DMS114 treated with DMSO at 0.1 percent for 48 hours (cell line): Measurements from ENCODE around the gene STMND1.

ENCODE experiments used
- DNase-seq: peaks from one replicate; lab custom pipeline; 2025; ENCODE audit not compliant: unreplicated experiment; lab: John Stamatoyannopoulos, UW

Gene STMND1

DNA sequence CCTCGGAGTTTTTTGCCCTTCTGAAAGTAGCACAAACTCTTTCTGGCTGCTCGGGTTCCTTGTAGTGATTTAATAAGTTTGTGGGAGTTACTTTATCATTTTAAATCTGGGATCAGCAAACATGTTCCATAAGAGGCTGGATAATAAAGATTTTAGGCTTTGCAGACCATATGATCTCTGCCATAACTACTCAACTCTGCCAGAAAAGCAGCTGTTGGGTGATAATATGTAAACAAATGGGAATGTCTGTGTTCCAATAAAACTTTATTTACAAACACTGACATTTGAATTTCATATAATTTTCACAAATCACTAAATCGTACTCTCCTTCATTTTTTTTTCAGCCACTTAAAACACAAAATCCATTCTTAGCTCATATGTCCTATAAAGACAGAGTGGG is 3.9 kb upstream of the STMND1 start:
- no peak for DNase-seq

DNA sequence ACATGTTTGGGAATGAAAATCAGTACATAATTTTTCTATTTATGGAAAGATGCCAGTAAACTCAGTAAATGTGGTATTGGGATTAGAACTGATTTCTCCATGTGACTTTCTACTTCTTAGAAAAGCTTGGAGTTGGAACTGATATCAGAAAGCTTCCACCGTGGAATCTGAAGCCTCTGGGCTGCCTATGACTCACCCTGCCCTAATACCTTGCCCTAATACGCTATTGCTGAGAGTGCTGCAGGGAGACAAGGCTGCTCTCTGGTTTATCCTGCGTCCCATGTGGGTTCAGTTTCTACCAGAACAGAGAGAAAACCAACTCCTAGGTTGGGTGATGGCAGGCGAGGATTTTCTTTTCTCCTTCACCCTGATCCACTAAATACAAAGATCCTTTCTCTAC is 3.3 kb upstream of the STMND1 start:
- DNase-seq: no peak

DNA sequence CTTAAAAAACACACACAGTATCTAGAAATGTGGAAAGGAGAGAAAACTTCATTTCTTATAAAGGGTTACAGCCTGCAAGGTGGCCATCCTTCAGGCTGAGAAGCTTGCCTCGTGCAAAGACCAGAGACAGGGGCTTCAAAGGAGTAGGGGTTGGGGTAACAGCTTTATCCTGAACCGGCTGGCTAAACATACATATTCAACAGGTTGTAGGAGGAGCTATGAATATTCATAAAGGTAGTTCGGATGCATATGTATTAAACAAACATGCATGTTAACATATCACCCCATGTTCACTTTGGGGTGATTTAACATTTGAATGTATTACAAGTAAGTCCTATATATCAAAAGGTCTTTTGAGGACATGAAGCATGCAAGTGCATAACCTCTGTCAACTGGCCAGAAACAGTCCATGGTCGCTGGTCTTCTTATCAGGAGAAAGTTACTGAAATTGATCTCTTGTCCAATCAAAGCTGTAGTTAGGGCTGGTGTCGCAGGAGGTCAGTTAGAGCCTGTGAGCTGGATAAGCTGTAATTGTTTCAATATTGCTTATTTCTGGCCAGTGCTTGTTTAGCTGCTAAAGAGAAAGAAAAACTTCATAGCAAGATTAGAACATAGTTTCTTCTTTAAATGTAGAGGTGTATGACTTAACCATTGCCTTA is 2.3 kb upstream of the STMND1 start:
- no peak for DNase-seq

DNA sequence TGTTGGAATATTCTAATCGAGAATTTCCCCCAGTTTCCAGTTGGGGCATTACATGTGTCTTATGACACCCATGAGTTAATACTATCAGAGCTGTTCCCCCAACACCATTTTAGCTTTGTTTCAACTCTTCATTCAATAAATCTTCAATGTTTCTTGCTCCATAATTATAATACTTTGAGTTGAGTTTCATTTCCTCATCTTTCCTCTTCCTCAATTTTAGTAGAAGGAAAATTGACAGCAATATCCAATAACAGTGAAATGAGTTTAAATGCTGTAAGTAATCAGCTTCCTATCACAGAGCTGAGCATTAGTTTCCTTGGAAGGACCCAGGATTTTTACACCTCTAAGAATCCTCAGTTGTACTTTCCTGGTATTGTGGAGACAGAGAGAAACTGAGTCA is 1.0 kb upstream of the STMND1 start:
- no peak for DNase-seq

DNA sequence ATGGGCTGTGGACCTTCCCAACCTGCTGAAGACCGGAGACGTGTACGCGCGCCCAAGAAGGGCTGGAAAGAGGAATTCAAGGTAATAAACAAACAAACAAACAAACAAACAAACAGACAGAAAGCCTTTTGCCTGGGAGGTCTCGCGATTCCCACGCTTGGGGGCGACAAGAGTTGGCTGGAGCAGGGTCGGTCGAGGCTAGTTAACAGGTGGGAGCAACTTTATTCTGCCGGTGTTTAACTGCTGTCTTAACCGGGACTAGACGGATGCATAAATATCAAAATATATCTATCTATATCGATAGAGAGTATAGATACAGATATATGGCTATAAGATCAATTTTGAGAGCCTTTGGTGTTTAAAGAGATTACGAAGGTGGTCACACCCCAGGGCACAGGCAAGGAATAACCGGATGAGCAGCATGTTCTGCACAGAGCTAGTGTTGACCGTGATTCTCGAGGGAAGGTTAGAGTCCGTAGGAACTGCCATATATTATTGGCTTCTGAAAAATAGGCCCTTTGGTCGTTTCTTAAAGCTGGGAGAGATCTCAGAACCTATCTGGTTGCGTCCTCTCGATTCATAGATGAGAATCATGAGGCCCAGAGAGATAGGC is 514 bp downstream of the STMND1 start:
- DNase-seq: no peak

DNA sequence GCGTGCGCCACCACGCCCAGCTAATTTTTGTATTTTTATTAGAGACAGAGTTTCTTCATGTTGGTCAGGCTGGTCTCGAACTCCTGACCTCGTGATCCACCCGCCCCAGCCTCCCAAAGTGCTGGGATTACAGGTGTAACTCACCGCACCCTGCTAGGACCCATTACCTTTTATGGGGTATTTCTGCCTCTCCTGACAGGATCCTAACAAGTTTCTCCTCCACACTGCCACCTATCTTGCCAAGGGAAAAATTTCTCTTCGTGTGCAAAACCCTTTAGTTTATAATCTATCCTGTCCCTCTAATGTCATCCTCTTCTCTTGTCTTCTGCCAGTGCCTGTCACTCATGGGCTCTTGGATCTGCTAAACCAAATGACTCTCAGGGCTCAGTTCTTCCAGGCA is 1.9 kb downstream of the STMND1 start:
- no peak for DNase-seq

DNA sequence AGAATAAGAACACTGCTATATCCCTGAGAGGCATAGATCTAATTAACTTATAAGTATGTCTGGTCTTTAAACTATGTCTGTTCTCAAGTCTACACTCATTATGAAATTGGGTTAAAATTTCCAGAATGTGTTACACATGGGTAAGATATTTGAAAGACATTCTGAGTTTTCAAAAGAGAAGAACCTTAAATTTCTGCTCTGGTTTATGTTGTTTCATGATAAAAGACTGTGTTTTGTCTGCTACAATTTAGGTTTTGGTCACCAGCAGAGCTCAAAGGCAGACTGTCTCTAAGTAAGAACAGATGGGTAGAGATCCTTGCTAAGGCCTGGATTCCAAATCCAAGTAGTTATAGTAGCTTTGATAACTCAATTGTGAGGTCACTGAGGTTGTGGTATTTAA is 6.0 kb downstream of the STMND1 start:
- no peak for DNase-seq

DNA sequence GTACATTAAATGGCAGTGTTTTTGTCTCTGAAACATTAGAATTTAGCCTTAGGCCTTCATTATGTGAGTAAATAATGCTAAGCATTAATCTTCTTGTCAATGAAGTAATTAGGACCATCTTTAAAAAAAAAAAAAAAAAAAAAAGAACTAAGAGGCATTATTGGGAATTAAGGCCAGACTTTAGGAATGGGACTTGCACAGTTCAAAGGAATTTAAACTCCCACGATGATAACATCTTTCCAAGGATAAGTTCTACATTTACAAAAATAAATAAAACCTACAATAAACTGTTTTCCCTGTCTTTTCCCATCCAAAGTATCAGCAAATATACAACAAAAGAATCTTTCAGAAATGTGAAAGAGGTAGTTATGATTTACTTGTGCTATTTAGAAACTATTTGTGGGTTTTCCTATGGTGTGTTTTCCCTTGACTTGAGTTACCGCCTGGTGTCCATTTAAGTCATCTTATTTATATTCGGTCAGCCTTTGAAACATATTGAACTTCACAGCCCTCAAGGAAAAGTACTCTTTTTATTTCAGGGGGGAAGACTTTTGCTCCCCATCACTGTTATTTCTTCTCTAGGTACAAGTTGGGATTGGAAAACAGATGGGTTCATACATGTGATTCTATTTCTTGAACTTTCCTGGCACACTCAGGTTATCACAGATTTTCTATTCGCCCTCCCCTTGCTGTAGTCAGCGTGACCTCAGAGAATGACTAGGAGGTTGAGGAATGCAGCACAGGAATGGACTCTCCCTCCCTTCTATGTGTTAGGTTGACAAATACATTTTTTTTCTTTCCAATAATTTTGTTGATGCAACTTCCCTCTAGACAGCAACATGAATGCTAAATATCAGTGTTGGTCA is 13.6 kb downstream of the STMND1 start:
- DNase-seq: no peak

DNA sequence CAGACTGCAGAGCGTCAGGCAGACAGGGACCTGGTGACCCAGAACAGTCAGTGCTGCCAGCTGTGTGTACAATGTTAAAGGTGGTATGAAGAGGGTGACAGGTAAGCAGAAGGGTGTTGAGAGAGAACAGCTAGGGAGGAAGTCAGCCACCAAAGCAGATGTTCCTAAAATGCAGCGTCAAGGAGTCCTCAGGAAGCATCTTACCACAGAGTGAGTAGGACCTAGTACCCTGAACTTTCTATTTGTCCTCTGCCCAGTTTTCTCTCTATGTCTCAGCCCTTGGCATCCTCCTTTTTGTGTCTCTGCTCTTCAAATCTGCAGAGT is 14.2 kb downstream of the STMND1 start:
- DNase-seq: no peak

DNA sequence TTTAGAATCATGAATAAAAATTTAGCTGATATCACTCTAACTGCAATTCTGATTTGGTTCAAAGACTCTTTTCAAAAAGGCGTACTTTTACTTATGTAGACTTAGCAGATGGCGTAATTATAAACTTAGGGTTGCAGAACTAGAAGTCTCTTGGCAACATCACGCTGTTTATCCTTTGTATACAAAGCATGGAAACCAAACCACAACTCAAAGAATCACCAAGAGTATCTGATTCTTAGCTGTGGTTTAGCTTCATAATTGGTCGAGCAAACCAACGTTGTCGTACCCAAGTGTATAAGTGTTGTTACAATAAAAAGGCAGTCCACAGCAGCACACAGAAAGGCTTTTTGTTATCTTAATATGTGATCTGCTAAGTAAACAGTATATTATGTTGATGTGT is 18.2 kb downstream of the STMND1 start:
- no peak for DNase-seq

DNA sequence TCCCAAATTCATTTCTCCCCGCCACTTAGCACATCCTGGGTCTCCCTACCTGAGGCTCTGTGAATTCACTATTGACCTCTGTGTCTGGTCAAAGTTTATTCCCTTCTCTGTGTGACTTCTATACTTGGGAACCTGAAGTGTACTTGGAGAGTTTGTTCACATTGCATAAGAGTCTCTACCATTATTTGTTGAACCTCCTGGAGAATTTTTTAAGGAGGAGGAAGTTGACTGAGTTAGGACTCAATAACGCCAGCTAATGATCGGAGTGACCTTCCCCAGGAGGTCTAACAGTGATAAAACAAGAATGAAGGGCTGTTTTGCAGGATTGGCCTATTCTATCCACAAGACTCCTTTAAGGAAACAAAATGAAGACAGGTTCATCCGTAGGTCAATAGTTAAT is 23.6 kb downstream of the STMND1 start:
- DNase-seq: no peak

DNA sequence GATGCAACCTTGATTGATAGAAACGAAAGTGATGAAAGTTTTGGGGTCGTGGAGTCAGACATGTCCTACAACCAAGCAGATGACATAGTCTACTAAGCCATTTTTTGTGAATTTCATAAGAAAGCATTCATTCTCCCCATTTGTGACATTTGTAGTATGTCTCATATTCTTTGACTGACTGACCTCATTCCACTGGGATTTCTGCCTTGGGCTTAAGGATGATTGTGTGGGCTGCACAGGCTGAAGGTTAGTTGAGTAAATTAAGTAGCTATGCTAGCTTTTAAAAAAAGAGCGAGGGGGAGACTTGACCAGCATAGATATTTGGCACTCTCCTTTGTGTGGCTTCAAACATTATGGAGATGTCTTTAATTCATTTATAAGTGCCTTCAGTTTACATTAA is 28.9 kb downstream of the STMND1 start:
- no peak for DNase-seq

DNA sequence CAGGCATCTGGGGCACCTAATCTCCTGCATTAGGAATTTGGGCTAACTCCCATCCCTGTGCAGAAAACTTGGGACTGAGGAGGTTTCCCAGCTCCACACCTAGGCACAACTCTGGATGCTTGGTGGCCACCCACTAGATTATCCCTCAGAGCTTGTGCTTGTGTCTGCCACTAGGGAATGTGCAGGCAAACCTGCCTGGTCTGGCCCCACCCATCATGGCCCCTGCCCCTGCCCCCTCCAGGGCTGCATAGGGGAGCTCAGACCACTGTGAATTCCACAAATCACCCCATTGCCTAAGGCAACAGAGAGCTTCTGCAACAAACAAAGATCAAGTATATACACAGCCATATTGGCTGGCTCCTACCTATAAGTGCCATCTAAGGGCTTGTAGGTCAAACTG is 31.1 kb downstream of the STMND1 start:
- DNase-seq: no peak

DNA sequence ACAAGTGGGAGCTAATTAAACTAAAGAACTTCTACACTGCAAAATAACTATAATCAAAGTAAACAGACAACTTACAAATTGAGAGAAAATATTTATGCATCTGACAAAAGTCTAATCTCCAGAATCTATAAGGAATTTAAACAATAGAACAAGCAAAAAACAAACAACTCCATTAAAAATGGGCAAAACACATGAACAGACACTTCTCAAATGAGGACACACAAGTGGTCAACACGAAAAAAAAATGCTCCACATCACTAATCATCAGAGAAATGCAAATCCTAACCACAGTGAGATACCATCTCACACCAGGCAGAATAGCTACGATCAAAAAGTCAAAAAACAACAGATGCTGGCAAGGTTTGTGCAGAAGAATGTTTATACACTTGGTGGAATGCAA is 36.2 kb downstream of the STMND1 start:
- DNase-seq: no peak

DNA sequence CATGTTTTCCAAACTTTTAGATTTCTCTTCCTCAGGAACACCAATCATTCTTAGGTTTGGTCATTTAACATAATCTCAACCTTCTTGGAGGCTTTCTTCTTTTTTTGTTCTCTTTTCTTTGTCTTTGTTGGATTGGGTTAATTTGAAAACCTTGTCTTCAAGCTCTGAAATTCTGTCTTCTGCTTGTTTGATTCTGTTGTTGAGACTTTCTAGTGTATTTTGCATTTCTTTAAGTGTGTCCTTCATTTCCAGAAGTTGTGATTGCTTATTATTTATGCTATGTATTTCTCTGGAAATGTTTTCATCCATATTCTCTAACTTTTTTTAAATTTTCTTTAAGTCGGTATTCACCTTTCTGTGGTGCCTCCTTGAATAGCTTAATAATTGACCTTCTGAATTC is 42.2 kb downstream of the STMND1 start:
- DNase-seq: no peak

DNA sequence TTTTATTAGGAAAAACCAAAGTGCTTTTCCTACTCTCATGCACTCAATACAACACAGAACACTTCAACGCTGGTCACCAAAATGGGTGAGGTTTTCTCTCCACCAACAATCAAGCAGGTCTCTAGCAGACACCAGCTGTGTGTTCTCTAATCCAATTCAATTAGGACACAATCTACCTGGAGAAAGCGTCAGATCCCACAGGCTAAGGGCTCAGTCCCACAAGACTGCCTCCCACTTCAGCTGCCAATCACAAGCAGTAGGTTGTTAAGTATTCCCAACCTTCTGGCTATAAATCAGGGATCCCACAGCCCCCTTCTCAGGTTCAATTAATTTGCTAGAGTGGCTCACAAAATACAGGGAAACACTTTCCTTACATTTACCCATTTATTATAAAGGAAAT is 47.7 kb downstream of the STMND1 start:
- DNase-seq: no peak

DNA sequence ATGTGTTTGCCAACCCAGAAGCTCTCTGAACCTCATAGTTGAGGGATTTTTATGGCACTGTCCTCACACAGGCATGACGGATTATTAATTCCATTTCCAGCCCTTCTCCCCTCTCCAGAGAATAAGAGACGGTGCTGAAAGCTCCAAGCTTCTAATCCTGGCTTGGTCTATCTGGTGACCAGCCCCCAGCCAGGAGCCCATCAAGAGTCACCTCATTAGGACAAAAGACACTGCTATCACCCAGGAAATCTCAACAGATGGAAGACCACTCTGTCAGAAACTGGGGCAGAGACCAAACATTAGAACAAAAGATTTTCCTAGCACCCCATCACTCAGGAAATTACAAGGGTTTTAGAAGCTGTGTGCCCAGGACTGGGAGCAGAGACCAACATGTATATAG is 48.2 kb downstream of the STMND1 start:
- DNase-seq: no peak

DNA sequence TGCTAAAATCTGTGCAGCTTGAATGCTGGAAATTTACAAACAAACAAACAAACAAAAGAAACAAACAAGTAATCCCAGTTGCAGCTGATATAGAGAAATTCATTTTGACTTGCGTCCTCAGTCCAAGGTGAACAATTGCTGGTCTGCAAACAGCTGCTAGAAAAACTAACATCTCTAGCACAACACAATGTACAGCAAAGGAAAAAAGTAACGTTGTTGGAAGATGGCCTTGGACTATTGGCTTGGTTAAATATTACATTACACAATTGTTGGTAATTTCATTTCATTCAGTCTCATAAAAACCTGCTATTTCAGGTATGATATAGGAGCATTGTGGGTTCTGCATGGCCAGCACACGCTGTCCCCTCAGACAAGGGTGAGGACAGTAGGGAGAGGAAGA is 50.0 kb downstream of the STMND1 start:
- no peak for DNase-seq

DNA sequence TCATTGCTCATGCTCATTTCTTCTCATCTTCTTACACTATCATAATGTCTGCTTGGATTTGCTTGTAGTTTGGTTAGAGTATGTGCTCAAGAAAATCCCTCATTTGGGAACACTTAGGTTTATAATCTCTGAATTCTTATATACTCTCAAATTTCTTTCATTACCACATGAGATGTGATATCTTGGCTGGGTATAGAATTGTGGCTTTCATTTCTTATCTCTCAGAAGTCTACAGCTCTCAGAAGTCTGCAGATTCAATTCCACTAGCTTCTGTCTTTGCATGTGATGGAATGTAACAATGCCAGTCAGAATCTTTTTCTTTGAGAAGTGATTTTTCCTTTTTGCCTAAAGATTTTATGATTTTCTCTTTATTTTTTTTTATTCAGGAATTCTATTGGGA is 50.9 kb downstream of the STMND1 start:
- no peak for DNase-seq

DNA sequence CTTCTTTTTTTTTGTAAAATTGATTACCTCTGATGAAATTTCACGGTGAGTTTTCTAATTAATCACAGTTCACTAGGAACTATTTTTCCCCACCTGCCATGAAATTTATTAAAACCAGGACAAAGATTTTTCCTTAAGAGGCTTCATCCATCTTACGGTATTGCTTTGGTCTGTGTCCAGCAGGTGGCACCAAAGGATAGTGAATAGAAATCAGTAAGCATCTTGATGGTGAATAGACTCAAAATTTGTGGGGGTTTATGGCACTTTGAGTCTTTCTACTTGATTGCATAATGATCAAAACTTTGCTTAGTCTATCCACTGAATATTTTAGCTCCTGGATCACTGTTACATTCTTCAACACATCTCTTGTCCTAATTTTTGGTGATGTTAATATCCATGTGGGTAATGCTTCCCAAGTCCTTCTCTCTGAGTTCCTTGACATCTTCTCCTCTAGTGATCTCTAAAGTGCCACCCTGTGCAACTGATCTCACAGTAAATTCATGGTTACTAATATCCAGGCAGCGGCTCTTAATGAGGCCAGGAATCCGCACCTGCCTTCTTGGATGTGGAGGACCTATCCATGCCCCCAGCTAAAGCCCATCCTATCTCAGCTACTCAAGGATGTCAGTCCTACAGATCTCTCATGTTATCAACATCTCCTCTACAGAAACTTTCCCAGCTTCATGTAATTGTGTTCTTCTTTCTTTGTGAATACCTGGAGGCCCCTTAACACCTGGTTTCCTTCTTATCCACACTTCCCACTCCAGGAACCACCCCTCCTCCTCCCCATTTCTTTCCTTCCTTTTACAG is 54.5 kb downstream of the STMND1 start:
- DNase-seq: peak; percentile 80

DNA sequence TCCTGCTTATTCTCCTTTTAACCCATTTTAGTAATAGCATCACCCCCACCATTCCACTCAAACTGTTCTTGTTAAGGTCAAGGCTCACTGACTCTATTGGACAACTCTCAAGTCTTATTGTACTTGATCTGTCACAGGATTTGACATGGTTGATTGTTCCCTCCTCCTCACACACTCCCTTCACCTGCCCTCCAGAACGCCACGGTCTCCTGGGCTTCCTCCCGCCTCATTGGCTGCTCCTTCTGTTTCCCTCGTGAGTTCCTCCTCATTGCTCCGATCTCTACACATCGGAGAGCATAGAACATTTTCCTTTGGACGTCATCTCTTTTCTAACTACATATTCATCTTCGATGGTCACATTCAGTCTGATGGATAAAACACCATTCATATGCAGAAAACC is 55.1 kb downstream of the STMND1 start:
- DNase-seq: no peak

DNA sequence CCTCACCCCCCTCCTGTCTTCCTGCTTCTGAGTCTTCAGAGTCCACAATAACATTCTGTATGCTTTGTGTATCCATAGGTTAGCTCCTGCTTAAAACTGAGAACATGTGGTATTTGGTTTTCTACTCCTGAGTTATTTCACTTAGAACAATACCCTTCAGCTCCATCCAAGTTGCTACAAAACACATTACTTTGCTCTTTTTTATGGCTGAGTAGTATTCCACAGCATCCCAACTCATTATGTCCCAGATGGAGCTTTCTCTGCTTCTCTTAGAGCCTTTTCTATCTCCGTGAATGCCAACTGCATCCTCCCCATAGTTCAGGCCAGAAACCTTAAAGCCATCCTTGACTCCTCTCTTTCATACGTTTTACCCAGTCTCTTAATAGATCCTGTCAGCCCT is 55.8 kb downstream of the STMND1 start:
- DNase-seq: no peak
